B cell (primary cell): Measurements from ENCODE around the gene NYNRIN. TPM values are rescaled to one million over a fixed set of nuclear protein-coding genes. Genes with fewer than 3 reads are reported as not detected.

Experiments
- ATAC-seq: fragments of 200-7000 bp; cut with Tn5 transposase; one replicate; pipeline ENCODE4 v1.10.0; 2021; ENCODE audit warnings: low read depth, mild to moderate bottlenecking, moderate number of reproducible peaks, moderate library complexity
- CTCF ChIA-PET: fragments of 350-600 bp; sonication (Branson Sonifier 250); formaldehyde crosslinking; loops from one replicate; lab custom pipeline; 2021; ENCODE audit warnings: antibody characterized with exemption, inconsistent platforms; lab: Charles Lee
- POLR2A ChIA-PET: fragments of 350-600 bp; sonication (Branson Sonifier 250); formaldehyde crosslinking; loops from one replicate; lab custom pipeline; 2021; ENCODE audit warnings: antibody characterized with exemption; lab: Charles Lee
- DNase-seq: peaks from one replicate; pipeline ENCODE4 v3.0.0; 2013
- H2AFZ ChIP-seq: 2 replicates; pipeline ENCODE4 v1.6.1; 2012; ENCODE audit warnings: mild to moderate bottlenecking, low read depth, low read length; ENCODE audit not compliant: insufficient read depth, poor library complexity, severe bottlenecking
- H3K27ac ChIP-seq, 2 donors: 1 replicate in 1 of 2; 2 replicates in 1 of 2; pipeline ENCODE4 v1.5.1; 2012 to 2013; ENCODE audit warnings: low read length in 2 of 2, mild to moderate bottlenecking in 2 of 2, moderate library complexity in 1 of 2
- H3K27me3 ChIP-seq, 4 experiments: fragments of 200-600 bp in 1 of 4; sonication (generic) in 1 of 4; replicated peaks in 1 of 4; 1 replicate in 2 of 4; 2 replicates in 2 of 4; pipeline versions ENCODE4 v1.6.1 to v1.7.0; 2013 to 2016; ENCODE audit warnings: low read length in 3 of 4, mild to moderate bottlenecking in 2 of 4, mixed read lengths in 1 of 4, moderate library complexity in 1 of 4; ENCODE audit not compliant: insufficient read depth in 4 of 4, control insufficient read depth in 3 of 4; ENCODE audit errors: control extremely low read depth in 1 of 4
- H3K36me3 ChIP-seq, 2 experiments: replicated peaks in 1 of 2; 1 replicate in 1 of 2; 2 replicates in 1 of 2; pipeline versions ENCODE4 v1.6.1 to v1.7.1; 2013; ENCODE audit warnings: low read length in 1 of 2; ENCODE audit not compliant: insufficient read depth in 2 of 2, control insufficient read depth in 1 of 2; ENCODE audit errors: control extremely low read depth in 1 of 2, extremely low read depth in 1 of 2
- H3K4me1 ChIP-seq, 2 donors: fragments of 200-600 bp in 1 of 2; sonication (generic) in 1 of 2; 1 replicate in 1 of 2; 2 replicates in 1 of 2; pipeline versions ENCODE4 v1.5.1 to v1.6.1; 2013 to 2017; ENCODE audit warnings: low read length in 2 of 2; ENCODE audit not compliant: control insufficient read depth in 2 of 2, insufficient read depth in 2 of 2
- H3K4me2 ChIP-seq: replicated peaks from 2 replicates; pipeline ENCODE3; 2012; ENCODE audit warnings: mild to moderate bottlenecking, low read depth, low read length; ENCODE audit not compliant: poor library complexity, severe bottlenecking
- H3K4me3 ChIP-seq, 5 experiments: fragments of 200-600 bp in 1 of 5; sonication (generic) in 1 of 5; 1 replicate in 3 of 5; 2 replicates in 2 of 5; pipeline versions ENCODE4 v1.5.1 to v1.7.0; 2011 to 2016; ENCODE audit warnings: low read length in 4 of 5, mild to moderate bottlenecking in 4 of 5, low read depth in 2 of 5, control low read depth in 1 of 5, moderate library complexity in 1 of 5; ENCODE audit not compliant: insufficient read depth in 1 of 5; ENCODE audit errors: control extremely low read depth in 1 of 5, extremely low read depth in 1 of 5
- H3K79me2 ChIP-seq: fragments of 200-600 bp; sonication (generic); one replicate; pipeline ENCODE4 v1.6.0; 2016; ENCODE audit warnings: low read length; ENCODE audit not compliant: control insufficient read depth, insufficient read depth
- H3K9ac ChIP-seq: fragments of 200-600 bp; sonication (generic); 2 replicates; pipeline ENCODE4 v1.6.1; 2017; ENCODE audit warnings: mild to moderate bottlenecking, low read length, moderate library complexity
- H3K9me3 ChIP-seq, 3 donors: one replicate each; pipeline versions ENCODE4 v1.6.1 to v1.7.1; 2013; ENCODE audit warnings: low read length in 2 of 3; ENCODE audit not compliant: control insufficient read depth in 2 of 3, insufficient read depth in 1 of 3; ENCODE audit errors: control extremely low read depth in 1 of 3
- H4K20me1 ChIP-seq: 2 replicates; pipeline ENCODE4 v1.6.0; 2012; ENCODE audit warnings: mild to moderate bottlenecking, low read length; ENCODE audit not compliant: insufficient read depth, control insufficient read depth, poor library complexity, severe bottlenecking
- H3K27ac Mint-ChIP-seq: one replicate; pipeline ENCODE4 v1.8.0; 2021; ENCODE audit warnings: mixed read lengths
- H3K27me3 Mint-ChIP-seq: one replicate; pipeline ENCODE4 v1.8.0; 2021; ENCODE audit warnings: mixed read lengths
- H3K4me1 Mint-ChIP-seq: one replicate; pipeline ENCODE4 v1.8.0; 2021; ENCODE audit warnings: mixed read lengths
- H3K4me3 Mint-ChIP-seq: one replicate; pipeline ENCODE4 v1.8.0; 2021; ENCODE audit warnings: mixed read lengths
- H3K9me3 Mint-ChIP-seq: one replicate; pipeline ENCODE4 v1.8.0; 2022; ENCODE audit warnings: mixed read lengths; ENCODE audit not compliant: insufficient read depth
- EZH2 ChIP-seq: IDR thresholded peaks from 2 replicates; pipeline ENCODE4 v1.6.1; 2012; ENCODE audit warnings: borderline replicate concordance, low read depth, mild to moderate bottlenecking, moderate library complexity, low read length; ENCODE audit not compliant: insufficient read depth, poor library complexity, severe bottlenecking
- WGBS: methylation state at CpG from one replicate; pipeline ENCODE4 v1.1.5; 2013; ENCODE audit warnings: missing lambda C conversion rate; ENCODE audit not compliant: insufficient coverage; 5-methylcytosine and 5-hydroxymethylcytosine counted together
- intact Hi-C: fragments of 100-400 bp; cut with micrococcal nuclease; formaldehyde crosslinking; loops from one replicate; pipeline ENCODE4 v1.10.0; 2022
- polyA plus RNA-seq: library from polyadenylated mRNA; depleted of rRNA; stranded (reverse); fragments of >200 nt; gene quantifications from 2 replicates; pipeline ENCODE4 v1.2.3, GENCODE V29; 2012
- total RNA-seq, 2 donors: library from RNA; stranded (reverse); fragments of 120-200 nt in 1 of 2; gene quantifications; 1 replicate in 1 of 2; 2 replicates in 1 of 2; pipeline versions ENCODE4 v1.2.3 to v1.2.4, GENCODE V29; 2013 to 2022
- TF ChIP-seq, protein P1 (sequence below): fragments of 200-600 bp; IDR thresholded peaks from one replicate; pipeline ENCODE4 v1.8.0; 2022; ENCODE audit warnings: antibody characterized with exemption, mild to moderate bottlenecking

NYNRIN gene
- total and polyA plus RNA-seq, 2 donors (not counting 1 experiment from before 2014, with no cell fraction given), result 0.04 to 0.34 TPM

DNA sequence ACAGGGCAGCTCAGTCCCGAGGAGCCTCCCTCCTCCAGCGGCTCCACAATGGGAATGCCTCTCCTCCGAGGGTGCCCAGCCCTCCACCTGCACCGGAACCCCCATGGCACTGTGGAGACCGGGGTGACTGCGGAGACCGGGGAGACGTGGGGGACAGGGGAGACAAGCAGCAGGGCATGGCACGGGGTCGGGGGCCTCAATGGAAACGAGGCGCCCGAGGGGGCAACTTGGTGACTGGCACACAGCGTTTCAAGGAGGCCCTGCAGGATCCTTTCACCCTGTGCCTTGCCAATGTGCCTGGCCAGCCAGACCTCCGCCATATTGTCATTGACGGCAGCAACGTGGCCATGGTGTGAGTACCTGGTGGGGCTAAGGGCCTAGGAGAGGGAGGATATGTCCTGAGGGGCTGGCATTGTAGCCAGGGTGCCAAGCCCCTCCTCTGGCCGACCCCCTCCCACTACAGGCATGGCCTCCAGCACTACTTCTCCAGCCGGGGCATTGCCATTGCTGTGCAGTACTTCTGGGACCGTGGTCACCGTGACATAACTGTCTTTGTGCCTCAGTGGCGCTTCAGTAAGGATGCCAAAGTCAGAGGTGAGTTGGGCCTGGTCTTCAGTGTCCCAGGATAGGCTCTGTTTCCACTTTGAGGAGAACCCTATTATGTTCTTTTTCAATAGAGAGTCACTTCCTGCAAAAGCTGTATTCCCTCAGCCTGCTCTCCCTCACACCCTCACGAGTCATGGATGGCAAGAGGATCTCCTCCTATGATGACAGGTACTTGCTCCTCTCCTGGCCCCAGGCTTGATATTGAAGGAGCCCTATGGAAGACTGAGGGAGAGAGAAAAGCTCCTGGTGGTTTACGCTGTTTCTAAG is 33.7 kb downstream of the NYNRIN start:
- Histone ChIP-seq H3K4me3 (no peak overlapping the region), H3K36me3 (peaks cover 0 to 60% of the 10 kb centered on the region in 2 experiments), H3K27ac (peak overlapping the region in 1 of 2 donors; percentile 99), H3K27me3 (no peaks in the 10 kb centered on the region), H2AFZ (no peak overlapping the region), H3K4me1 (peaks cover 40 to 46% of the 10 kb centered on the region in 2 donors), H3K9ac (no peak overlapping the region), H3K79me2 (peaks cover 48% of the 10 kb centered on the region), H3K4me2 (peak overlapping the region; percentile 95), H4K20me1 (peaks cover 52% of the 10 kb centered on the region), H3K9me3 (no peaks in the 10 kb centered on the region)
- ATAC-seq (no peak), DNase-seq (no peak)
- 95% methylated on average over 19 of the region's 24 CpGs for WGBS
- ChIA-PET POLR2A (interaction anchor here (0.8 to 3.8 kb wide), 9 partner anchors 10 to 286 kb away, joined by 3 to 78 read pairs (median 6); partner anchors contain the start of genes ADCY4, DHRS1, NOP9 and PSME2), CTCF (interaction anchor here (0.7 to 17.4 kb wide), 34 partner anchors 9 to 965 kb away, joined by 3 to 650 read pairs (median 5); partner anchors contain the start of genes ADCY4, CHMP4A, CIDEB and DCAF11)
- intact Hi-C loops, result loop anchor here (5.0 to 10.0 kb wide), 2 partner anchors 420 to 1338 kb away; partner anchors contain the start of genes ACIN1 and C14orf119
- no peak for TF ChIP-seq EZH2
- TF ChIP-seq, protein P1, sequence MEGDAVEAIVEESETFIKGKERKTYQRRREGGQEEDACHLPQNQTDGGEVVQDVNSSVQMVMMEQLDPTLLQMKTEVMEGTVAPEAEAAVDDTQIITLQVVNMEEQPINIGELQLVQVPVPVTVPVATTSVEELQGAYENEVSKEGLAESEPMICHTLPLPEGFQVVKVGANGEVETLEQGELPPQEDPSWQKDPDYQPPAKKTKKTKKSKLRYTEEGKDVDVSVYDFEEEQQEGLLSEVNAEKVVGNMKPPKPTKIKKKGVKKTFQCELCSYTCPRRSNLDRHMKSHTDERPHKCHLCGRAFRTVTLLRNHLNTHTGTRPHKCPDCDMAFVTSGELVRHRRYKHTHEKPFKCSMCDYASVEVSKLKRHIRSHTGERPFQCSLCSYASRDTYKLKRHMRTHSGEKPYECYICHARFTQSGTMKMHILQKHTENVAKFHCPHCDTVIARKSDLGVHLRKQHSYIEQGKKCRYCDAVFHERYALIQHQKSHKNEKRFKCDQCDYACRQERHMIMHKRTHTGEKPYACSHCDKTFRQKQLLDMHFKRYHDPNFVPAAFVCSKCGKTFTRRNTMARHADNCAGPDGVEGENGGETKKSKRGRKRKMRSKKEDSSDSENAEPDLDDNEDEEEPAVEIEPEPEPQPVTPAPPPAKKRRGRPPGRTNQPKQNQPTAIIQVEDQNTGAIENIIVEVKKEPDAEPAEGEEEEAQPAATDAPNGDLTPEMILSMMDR, result no peak
- H3K27ac Mint-ChIP-seq, result peak overlapping the region; percentile 53
- H3K4me1 Mint-ChIP-seq, result peaks cover 55% of the 10 kb centered on the region
- H3K4me3 Mint-ChIP-seq, result no peak overlapping the region
- H3K9me3 Mint-ChIP-seq, result no peaks in the 10 kb centered on the region
- no peaks in the 10 kb centered on the region for H3K27me3 Mint-ChIP-seq
